GM23338 (cell line): ENCODE measurements around the gene CFH. TPM values are rescaled to one million over a fixed set of nuclear protein-coding genes. Genes with fewer than 3 reads are reported as not detected.

Experiments used
- ATAC-seq: fragments of 200-7000 bp; cut with Tn5 transposase; 3 replicates; pipeline ENCODE4 v1.9.1; 2020
- DNase-seq: peaks from one replicate; pipeline ENCODE4 v3.0.0-alpha.2; 2015; ENCODE audit warnings: low spot score
- H2AFZ ChIP-seq: fragments of 200-600 bp; sonication (generic); 2 replicates; pipeline ENCODE4 v1.8.0; 2016; ENCODE audit warnings: antibody characterized with exemption, mild to moderate bottlenecking, moderate library complexity
- H3F3A ChIP-seq: fragments of 200-600 bp; sonication (generic); replicated peaks from 2 replicates; pipeline ENCODE4 v1.8.0; 2017; ENCODE audit warnings: antibody characterized with exemption, mixed run types, low read depth
- H3K27ac ChIP-seq: fragments of 200-600 bp; sonication (generic); 2 replicates; pipeline ENCODE4 v1.6.1; 2016; ENCODE audit warnings: low read depth
- H3K27me3 ChIP-seq: fragments of 200-600 bp; sonication (generic); 2 replicates; pipeline ENCODE4 v1.8.0; 2016; ENCODE audit warnings: mild to moderate bottlenecking, mixed run types, moderate library complexity; ENCODE audit not compliant: insufficient read depth
- H3K36me3 ChIP-seq: fragments of 200-600 bp; sonication (generic); 2 replicates; pipeline ENCODE4 v1.8.0; 2016; ENCODE audit warnings: mild to moderate bottlenecking; ENCODE audit not compliant: insufficient read depth
- H3K4me1 ChIP-seq: fragments of 200-600 bp; sonication (generic); 2 replicates; pipeline ENCODE4 v1.8.0; 2016; ENCODE audit warnings: mild to moderate bottlenecking, moderate library complexity; ENCODE audit not compliant: insufficient read depth
- H3K4me2 ChIP-seq: fragments of 200-600 bp; sonication (generic); 2 replicates; pipeline ENCODE4 v1.7.1; 2017; ENCODE audit warnings: mixed run types
- H3K4me3 ChIP-seq: fragments of 200-600 bp; sonication (generic); 2 replicates; pipeline ENCODE4 v1.6.1; 2016; ENCODE audit warnings: mixed run types
- H3K79me2 ChIP-seq: fragments of 200-600 bp; sonication (generic); replicated peaks from 2 replicates; pipeline ENCODE4 v1.8.0; 2017; ENCODE audit warnings: mild to moderate bottlenecking; ENCODE audit not compliant: insufficient read depth
- H3K9me2 ChIP-seq: fragments of 200-600 bp; sonication (generic); 2 replicates; pipeline ENCODE4 v1.8.0; 2017; ENCODE audit not compliant: insufficient read depth
- H4K20me1 ChIP-seq: fragments of 200-600 bp; sonication (generic); replicated peaks from 2 replicates; pipeline ENCODE4 v1.8.0; 2017; ENCODE audit warnings: mild to moderate bottlenecking; ENCODE audit not compliant: insufficient read depth
- H3K27ac Mint-ChIP-seq: 2 replicates; pipeline ENCODE4 v1.8.0; 2020; ENCODE audit warnings: inconsistent platforms, mild to moderate bottlenecking, moderate library complexity, mixed read lengths
- H3K27me3 Mint-ChIP-seq: 3 replicates; pipeline ENCODE4 v1.8.0; 2022; ENCODE audit warnings: low read depth, mild to moderate bottlenecking, moderate library complexity, mixed read lengths, inconsistent platforms; ENCODE audit not compliant: insufficient read depth, poor library complexity
- H3K36me3 Mint-ChIP-seq: 3 replicates; pipeline ENCODE4 v1.8.0; 2021; ENCODE audit warnings: low read depth, mild to moderate bottlenecking, inconsistent platforms, moderate library complexity, mixed read lengths
- H3K4me1 Mint-ChIP-seq: 3 replicates; pipeline ENCODE4 v1.8.0; 2020; ENCODE audit warnings: mild to moderate bottlenecking, inconsistent platforms, mixed read lengths
- H3K4me3 Mint-ChIP-seq: 3 replicates; pipeline ENCODE4 v1.8.0; 2021; ENCODE audit warnings: moderate library complexity, mild to moderate bottlenecking, inconsistent platforms, mixed read lengths
- H3K9me3 Mint-ChIP-seq: 3 replicates; pipeline ENCODE4 v1.8.0; 2020; ENCODE audit warnings: moderate library complexity, mild to moderate bottlenecking, inconsistent platforms, mixed read lengths
- CREB1 ChIP-seq: fragments of 250-450 bp; sonication (Bioruptor Pico); IDR thresholded peaks from 2 replicates; pipeline ENCODE4 v1.5.0; 2020; ENCODE audit warnings: low read depth, mild to moderate bottlenecking, moderate library complexity
- EZH2 ChIP-seq: fragments of 200-600 bp; sonication (generic); IDR thresholded peaks from one replicate; pipeline ENCODE4 v1.8.0; 2017; ENCODE audit warnings: antibody characterized with exemption, mild to moderate bottlenecking, low read depth; ENCODE audit not compliant: unreplicated experiment
- POLR2AphosphoS5 ChIP-seq: IDR thresholded peaks from 2 replicates; pipeline ENCODE4 v1.6.1; 2016; ENCODE audit warnings: antibody characterized with exemption, low read depth
- STAT1 ChIP-seq: IDR thresholded peaks from one replicate; pipeline ENCODE4 v1.6.1; 2016; ENCODE audit warnings: antibody characterized with exemption; ENCODE audit not compliant: unreplicated experiment
- ZNF331 ChIP-seq: fragments of 250-450 bp; sonication (Bioruptor Pico); IDR thresholded peaks from 2 replicates; pipeline ENCODE4 v1.5.0; 2020; ENCODE audit warnings: low read depth, mild to moderate bottlenecking, moderate library complexity
- long read RNA-seq: library from polyadenylated mRNA; unstranded; transcript quantifications from one replicate; pipeline ENCODE4 v2.0.0, GENCODE V29; 2020; ENCODE audit not compliant: unreplicated experiment
- polyA plus RNA-seq: library from polyadenylated mRNA; unstranded; fragments of >200 nt; fragmentation: Nextera tagmentation; extraction: Ambion mirVana; gene quantifications from 2 replicates; pipeline ENCODE4 v1.2.1, GENCODE V29; 2016
- total RNA-seq: library from RNA; depleted of rRNA; stranded (reverse); fragments of >200 nt; shearing (Covaris generic); gene quantifications from 2 replicates; pipeline ENCODE4 v1.2.3, GENCODE V29; 2014; rRNA removed
- TF ChIP-seq, protein P1 (sequence below), 2 experiments: fragments of 200-600 bp in 1 of 2; sonication (generic) in 1 of 2; conservative IDR thresholded peaks; 2 replicates each; pipeline versions ENCODE4 v1.5.1 to v1.6.1; 2016 to 2017; ENCODE audit warnings: antibody characterized with exemption in 2 of 2, low read depth in 2 of 2, mild to moderate bottlenecking in 2 of 2, moderate library complexity in 1 of 2
- TF ChIP-seq, protein P2 (sequence below): IDR thresholded peaks from one replicate; pipeline ENCODE4 v1.6.1; 2018; ENCODE audit warnings: antibody characterized with exemption; ENCODE audit not compliant: unreplicated experiment
- TF ChIP-seq, protein P3 (sequence below): fragments of 250-450 bp; sonication (Bioruptor Pico); IDR thresholded peaks from 2 replicates; pipeline ENCODE4 v1.5.0; 2020; ENCODE audit warnings: mild to moderate bottlenecking, moderate library complexity

Gene CFH
- total RNA-seq (not detected in 2 replicates), polyA plus RNA-seq (not detected in 2 replicates)
- long read RNA-seq, result 0 reads

DNA sequence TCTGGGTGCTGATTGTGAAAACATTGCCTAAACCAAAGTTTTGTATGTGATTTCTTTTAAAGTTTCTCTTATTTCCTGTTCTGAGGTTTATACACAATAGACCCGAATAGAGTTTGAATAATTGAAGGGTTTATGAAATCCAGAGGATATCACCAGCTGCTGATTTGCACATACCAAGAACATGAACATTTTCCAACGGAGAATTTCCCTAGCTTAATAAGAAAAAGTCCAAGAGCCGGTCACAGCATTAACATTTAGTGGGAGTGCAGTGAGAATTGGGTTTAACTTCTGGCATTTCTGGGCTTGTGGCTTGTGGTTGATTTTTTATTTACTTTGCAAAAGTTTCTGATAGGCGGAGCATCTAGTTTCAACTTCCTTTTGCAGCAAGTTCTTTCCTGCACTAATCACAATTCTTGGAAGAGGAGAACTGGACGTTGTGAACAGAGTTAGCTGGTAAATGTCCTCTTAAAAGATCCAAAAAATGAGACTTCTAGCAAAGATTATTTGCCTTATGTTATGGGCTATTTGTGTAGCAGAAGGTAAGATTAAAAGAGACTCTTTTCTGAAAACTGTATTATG is at the start of gene CFH:
TSS of gene CFH (plus strand) at position 407 of the 579 bp plus-strand sequence. CDS start at position 482, 75 bp downstream.
- H3K27me3 ChIP-seq, result no peaks in the 10 kb centered on the region
- DNase-seq, result no peak
- H3K9me2 ChIP-seq, result no peaks in the 10 kb centered on the region
- no peaks in the 10 kb centered on the region for H3F3A ChIP-seq
- Mint-ChIP-seq H3K27ac (no peak within 1 kb of the TSS; the same call in 1 of the 2 replicates), H3K36me3 (no peaks in the 10 kb centered on the region), H3K4me3 (no peak within 1 kb of the TSS), H3K27me3 (peaks cover 2% of the 10 kb centered on the region), H3K9me3 (no peaks in the 10 kb centered on the region), H3K4me1 (peaks cover 6% of the 10 kb centered on the region)
- ATAC-seq, result no peak
- H3K4me2 ChIP-seq, result no peak within 1 kb of the TSS
- TF ChIP-seq EZH2 (no peak), STAT1 (no peak), CREB1 (CRISPR knock-in tag) (no peak), POLR2AphosphoS5 (no peak), ZNF331 (CRISPR knock-in tag) (no peak)
- TF ChIP-seq, protein P1, sequence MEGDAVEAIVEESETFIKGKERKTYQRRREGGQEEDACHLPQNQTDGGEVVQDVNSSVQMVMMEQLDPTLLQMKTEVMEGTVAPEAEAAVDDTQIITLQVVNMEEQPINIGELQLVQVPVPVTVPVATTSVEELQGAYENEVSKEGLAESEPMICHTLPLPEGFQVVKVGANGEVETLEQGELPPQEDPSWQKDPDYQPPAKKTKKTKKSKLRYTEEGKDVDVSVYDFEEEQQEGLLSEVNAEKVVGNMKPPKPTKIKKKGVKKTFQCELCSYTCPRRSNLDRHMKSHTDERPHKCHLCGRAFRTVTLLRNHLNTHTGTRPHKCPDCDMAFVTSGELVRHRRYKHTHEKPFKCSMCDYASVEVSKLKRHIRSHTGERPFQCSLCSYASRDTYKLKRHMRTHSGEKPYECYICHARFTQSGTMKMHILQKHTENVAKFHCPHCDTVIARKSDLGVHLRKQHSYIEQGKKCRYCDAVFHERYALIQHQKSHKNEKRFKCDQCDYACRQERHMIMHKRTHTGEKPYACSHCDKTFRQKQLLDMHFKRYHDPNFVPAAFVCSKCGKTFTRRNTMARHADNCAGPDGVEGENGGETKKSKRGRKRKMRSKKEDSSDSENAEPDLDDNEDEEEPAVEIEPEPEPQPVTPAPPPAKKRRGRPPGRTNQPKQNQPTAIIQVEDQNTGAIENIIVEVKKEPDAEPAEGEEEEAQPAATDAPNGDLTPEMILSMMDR (conservative IDR thresholded peaks at IDR 0.05; ENCODE audit: low read depth in 2 of 2), result no peak
- TF ChIP-seq, protein P2, sequence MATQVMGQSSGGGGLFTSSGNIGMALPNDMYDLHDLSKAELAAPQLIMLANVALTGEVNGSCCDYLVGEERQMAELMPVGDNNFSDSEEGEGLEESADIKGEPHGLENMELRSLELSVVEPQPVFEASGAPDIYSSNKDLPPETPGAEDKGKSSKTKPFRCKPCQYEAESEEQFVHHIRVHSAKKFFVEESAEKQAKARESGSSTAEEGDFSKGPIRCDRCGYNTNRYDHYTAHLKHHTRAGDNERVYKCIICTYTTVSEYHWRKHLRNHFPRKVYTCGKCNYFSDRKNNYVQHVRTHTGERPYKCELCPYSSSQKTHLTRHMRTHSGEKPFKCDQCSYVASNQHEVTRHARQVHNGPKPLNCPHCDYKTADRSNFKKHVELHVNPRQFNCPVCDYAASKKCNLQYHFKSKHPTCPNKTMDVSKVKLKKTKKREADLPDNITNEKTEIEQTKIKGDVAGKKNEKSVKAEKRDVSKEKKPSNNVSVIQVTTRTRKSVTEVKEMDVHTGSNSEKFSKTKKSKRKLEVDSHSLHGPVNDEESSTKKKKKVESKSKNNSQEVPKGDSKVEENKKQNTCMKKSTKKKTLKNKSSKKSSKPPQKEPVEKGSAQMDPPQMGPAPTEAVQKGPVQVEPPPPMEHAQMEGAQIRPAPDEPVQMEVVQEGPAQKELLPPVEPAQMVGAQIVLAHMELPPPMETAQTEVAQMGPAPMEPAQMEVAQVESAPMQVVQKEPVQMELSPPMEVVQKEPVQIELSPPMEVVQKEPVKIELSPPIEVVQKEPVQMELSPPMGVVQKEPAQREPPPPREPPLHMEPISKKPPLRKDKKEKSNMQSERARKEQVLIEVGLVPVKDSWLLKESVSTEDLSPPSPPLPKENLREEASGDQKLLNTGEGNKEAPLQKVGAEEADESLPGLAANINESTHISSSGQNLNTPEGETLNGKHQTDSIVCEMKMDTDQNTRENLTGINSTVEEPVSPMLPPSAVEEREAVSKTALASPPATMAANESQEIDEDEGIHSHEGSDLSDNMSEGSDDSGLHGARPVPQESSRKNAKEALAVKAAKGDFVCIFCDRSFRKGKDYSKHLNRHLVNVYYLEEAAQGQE, result no peak
- TF ChIP-seq, protein P3, sequence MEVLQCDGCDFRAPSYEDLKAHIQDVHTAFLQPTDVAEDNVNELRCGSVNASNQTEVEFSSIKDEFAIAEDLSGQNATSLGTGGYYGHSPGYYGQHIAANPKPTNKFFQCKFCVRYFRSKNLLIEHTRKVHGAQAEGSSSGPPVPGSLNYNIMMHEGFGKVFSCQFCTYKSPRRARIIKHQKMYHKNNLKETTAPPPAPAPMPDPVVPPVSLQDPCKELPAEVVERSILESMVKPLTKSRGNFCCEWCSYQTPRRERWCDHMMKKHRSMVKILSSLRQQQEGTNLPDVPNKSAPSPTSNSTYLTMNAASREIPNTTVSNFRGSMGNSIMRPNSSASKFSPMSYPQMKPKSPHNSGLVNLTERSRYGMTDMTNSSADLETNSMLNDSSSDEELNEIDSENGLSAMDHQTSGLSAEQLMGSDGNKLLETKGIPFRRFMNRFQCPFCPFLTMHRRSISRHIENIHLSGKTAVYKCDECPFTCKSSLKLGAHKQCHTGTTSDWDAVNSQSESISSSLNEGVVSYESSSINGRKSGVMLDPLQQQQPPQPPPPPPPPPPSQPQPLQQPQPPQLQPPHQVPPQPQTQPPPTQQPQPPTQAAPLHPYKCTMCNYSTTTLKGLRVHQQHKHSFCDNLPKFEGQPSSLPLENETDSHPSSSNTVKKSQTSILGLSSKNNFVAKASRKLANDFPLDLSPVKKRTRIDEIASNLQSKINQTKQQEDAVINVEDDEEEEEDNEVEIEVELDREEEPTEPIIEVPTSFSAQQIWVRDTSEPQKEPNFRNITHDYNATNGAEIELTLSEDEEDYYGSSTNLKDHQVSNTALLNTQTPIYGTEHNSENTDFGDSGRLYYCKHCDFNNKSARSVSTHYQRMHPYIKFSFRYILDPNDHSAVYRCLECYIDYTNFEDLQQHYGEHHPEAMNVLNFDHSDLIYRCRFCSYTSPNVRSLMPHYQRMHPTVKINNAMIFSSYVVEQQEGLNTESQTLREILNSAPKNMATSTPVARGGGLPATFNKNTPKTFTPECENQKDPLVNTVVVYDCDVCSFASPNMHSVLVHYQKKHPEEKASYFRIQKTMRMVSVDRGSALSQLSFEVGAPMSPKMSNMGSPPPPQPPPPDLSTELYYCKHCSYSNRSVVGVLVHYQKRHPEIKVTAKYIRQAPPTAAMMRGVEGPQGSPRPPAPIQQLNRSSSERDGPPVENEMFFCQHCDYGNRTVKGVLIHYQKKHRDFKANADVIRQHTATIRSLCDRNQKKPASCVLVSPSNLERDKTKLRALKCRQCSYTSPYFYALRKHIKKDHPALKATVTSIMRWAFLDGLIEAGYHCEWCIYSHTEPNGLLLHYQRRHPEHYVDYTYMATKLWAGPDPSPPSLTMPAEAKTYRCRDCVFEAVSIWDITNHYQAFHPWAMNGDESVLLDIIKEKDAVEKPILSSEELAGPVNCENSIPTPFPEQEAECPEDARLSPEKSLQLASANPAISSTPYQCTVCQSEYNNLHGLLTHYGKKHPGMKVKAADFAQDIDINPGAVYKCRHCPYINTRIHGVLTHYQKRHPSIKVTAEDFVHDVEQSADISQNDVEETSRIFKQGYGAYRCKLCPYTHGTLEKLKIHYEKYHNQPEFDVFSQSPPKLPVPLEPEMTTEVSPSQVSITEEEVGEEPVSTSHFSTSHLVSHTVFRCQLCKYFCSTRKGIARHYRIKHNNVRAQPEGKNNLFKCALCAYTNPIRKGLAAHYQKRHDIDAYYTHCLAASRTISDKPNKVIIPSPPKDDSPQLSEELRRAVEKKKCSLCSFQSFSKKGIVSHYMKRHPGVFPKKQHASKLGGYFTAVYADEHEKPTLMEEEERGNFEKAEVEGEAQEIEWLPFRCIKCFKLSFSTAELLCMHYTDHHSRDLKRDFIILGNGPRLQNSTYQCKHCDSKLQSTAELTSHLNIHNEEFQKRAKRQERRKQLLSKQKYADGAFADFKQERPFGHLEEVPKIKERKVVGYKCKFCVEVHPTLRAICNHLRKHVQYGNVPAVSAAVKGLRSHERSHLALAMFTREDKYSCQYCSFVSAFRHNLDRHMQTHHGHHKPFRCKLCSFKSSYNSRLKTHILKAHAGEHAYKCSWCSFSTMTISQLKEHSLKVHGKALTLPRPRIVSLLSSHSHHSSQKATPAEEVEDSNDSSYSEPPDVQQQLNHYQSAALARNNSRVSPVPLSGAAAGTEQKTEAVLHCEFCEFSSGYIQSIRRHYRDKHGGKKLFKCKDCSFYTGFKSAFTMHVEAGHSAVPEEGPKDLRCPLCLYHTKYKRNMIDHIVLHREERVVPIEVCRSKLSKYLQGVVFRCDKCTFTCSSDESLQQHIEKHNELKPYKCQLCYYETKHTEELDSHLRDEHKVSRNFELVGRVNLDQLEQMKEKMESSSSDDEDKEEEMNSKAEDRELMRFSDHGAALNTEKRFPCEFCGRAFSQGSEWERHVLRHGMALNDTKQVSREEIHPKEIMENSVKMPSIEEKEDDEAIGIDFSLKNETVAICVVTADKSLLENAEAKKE, result no peak
- H3K36me3 ChIP-seq, result no peaks in the 10 kb centered on the region
- H4K20me1 ChIP-seq, result no peaks in the 10 kb centered on the region
- H3K79me2 ChIP-seq, result no peaks in the 10 kb centered on the region
- H3K4me1 ChIP-seq, result no peaks in the 10 kb centered on the region
- H3K4me3 ChIP-seq, result no peak within 1 kb of the TSS
- H3K27ac ChIP-seq, result no peak within 1 kb of the TSS
- H2AFZ ChIP-seq, result peak within 1 kb of the TSS; percentile 30; the same call in 1 of the 2 replicates
